DOHH2 (cell line): Measurements from ENCODE around the gene MXRA7.

Experiments used
- H3F3A ChIP-seq: fragments of 200-600 bp; sonication (generic), shearing (Covaris generic); 2 replicates; pipeline ENCODE4 v1.6.0; 2016; ENCODE audit warnings: antibody characterized with exemption, mild to moderate bottlenecking; ENCODE audit not compliant: control insufficient read depth, insufficient read depth
- H3K27ac ChIP-seq: fragments of 200-600 bp; sonication (generic); 2 replicates; pipeline ENCODE4 v1.5.1; 2014; ENCODE audit warnings: low read depth, mild to moderate bottlenecking, low read length, moderate library complexity
- H3K27me3 ChIP-seq: fragments of 200-600 bp; sonication (generic); 2 replicates; pipeline ENCODE4 v1.6.1; 2014; ENCODE audit warnings: mild to moderate bottlenecking, low read length, mixed read lengths; ENCODE audit not compliant: control insufficient read depth
- H3K36me3 ChIP-seq: fragments of 200-600 bp; sonication (generic); 2 replicates; pipeline ENCODE4 v1.6.1; 2014; ENCODE audit warnings: mild to moderate bottlenecking, low read length, moderate library complexity, mixed read lengths; ENCODE audit not compliant: control insufficient read depth
- H3K4me1 ChIP-seq: fragments of 200-600 bp; sonication (generic); 2 replicates; pipeline ENCODE4 v1.6.1; 2014; ENCODE audit warnings: mild to moderate bottlenecking, low read length, mixed read lengths; ENCODE audit not compliant: control insufficient read depth
- H3K4me2 ChIP-seq: fragments of 200-600 bp; sonication (generic); 2 replicates; pipeline ENCODE4 v1.6.0; 2014; ENCODE audit warnings: mild to moderate bottlenecking, low read length, moderate library complexity
- H3K4me3 ChIP-seq: fragments of 200-600 bp; sonication (generic); 2 replicates; pipeline ENCODE4 v1.5.1; 2014; ENCODE audit warnings: mild to moderate bottlenecking, low read length, mixed read lengths
- H3K79me2 ChIP-seq: fragments of 200-600 bp; sonication (generic); 2 replicates; pipeline ENCODE4 v1.6.1; 2014; ENCODE audit warnings: mild to moderate bottlenecking, low read length, mixed read lengths; ENCODE audit not compliant: control insufficient read depth
- H3K9me2 ChIP-seq: fragments of 200-600 bp; sonication (generic); replicated peaks from 2 replicates; pipeline ENCODE4 v1.6.1; 2014; ENCODE audit warnings: mild to moderate bottlenecking, low read length, mixed read lengths; ENCODE audit not compliant: control insufficient read depth
- H3K9me3 ChIP-seq: fragments of 200-600 bp; sonication (generic); 2 replicates; pipeline ENCODE4 v1.6.1; 2014; ENCODE audit warnings: antibody characterized with exemption, low read length, mixed read lengths; ENCODE audit not compliant: control insufficient read depth, insufficient read depth
- H4K20me1 ChIP-seq: fragments of 200-600 bp; sonication (generic); 2 replicates; pipeline ENCODE4 v1.6.0; 2014; ENCODE audit warnings: low read depth, mild to moderate bottlenecking, antibody characterized with exemption, low read length, moderate library complexity; ENCODE audit not compliant: control insufficient read depth, insufficient read depth
- CTCF ChIP-seq: fragments of 200-600 bp; sonication (generic); IDR thresholded peaks from one replicate; pipeline ENCODE4 v1.5.1; 2014; ENCODE audit warnings: antibody characterized with exemption, mild to moderate bottlenecking, low read depth, low read length; ENCODE audit not compliant: poor library complexity, severe bottlenecking
- EZH2phosphoT487 ChIP-seq: fragments of 200-600 bp; sonication (generic); IDR thresholded peaks from 2 replicates; pipeline ENCODE4 v1.6.1; 2017; ENCODE audit warnings: borderline replicate concordance, mild to moderate bottlenecking, antibody characterized with exemption, low read length, moderate library complexity, mixed read lengths

MXRA7 gene

GRCh38 chr17:76675648-76676047 lies 35.1 kb downstream of the MXRA7 start:
- Histone ChIP-seq H3K4me3 (no peak overlapping the region), H3K79me2 (peaks cover 8% of the 10 kb centered on the region), H3F3A (no peaks in the 10 kb centered on the region), H3K27me3 (peaks cover 3% of the 10 kb centered on the region), H4K20me1 (no peaks in the 10 kb centered on the region), H3K4me2 (no peak overlapping the region), H3K4me1 (peaks cover 19% of the 10 kb centered on the region), H3K36me3 (peaks cover 4% of the 10 kb centered on the region; the same call in 1 of the 2 replicates), H3K9me3 (no peaks in the 10 kb centered on the region; the same call in 1 of the 2 replicates), H3K27ac (no peak overlapping the region), H3K9me2 (no peaks in the 10 kb centered on the region)
- no peak for TF ChIP-seq EZH2phosphoT487
- no peak for TF ChIP-seq CTCF

GRCh38 chr17:76674600-76674999 lies 36.2 kb downstream of the MXRA7 start:
- TF ChIP-seq CTCF: no peak
- no peak for TF ChIP-seq EZH2phosphoT487
- peaks cover 19% of the 10 kb centered on the region for H3K4me1 ChIP-seq
- H3K4me3 ChIP-seq: no peak overlapping the region
- no peaks in the 10 kb centered on the region for H4K20me1 ChIP-seq
- H3K9me2 ChIP-seq: no peaks in the 10 kb centered on the region
- H3K4me2 ChIP-seq: no peak overlapping the region
- no peaks in the 10 kb centered on the region for H3F3A ChIP-seq
- peaks cover 8% of the 10 kb centered on the region for H3K79me2 ChIP-seq
- H3K9me3 ChIP-seq: no peaks in the 10 kb centered on the region; the same call in 1 of the 2 replicates
- H3K27ac ChIP-seq: no peak overlapping the region
- peaks cover 3% of the 10 kb centered on the region for H3K27me3 ChIP-seq
- H3K36me3 ChIP-seq: peaks cover 4% of the 10 kb centered on the region; the same call in 1 of the 2 replicates

GRCh38 chr17:76673729-76674128 lies 37.0 kb downstream of the MXRA7 start:
- Histone ChIP-seq H3K27me3 (peaks cover 2% of the 10 kb centered on the region), H3F3A (no peaks in the 10 kb centered on the region), H3K4me1 (peaks cover 19% of the 10 kb centered on the region), H3K4me2 (no peak overlapping the region), H4K20me1 (no peaks in the 10 kb centered on the region), H3K9me3 (no peaks in the 10 kb centered on the region; the same call in 1 of the 2 replicates), H3K9me2 (no peaks in the 10 kb centered on the region), H3K27ac (no peak overlapping the region), H3K4me3 (no peak overlapping the region), H3K79me2 (peaks cover 8% of the 10 kb centered on the region), H3K36me3 (peaks cover 4% of the 10 kb centered on the region; the same call in 1 of the 2 replicates)
- TF ChIP-seq EZH2phosphoT487 (no peak), CTCF (no peak)
